ENCODE data around the gene HBD.

The HBD gene

GRCh38 chr11:5234381-5234834 lies at the start of gene HBD:
TSS of gene HBD (minus strand) at chr11:5234483. CDS start at chr11:5234433, 50 bp downstream.
- Mint-ChIP-seq H3K36me3 (no peaks in the 10 kb centered on the region), H3K9me3 (no peaks in the 10 kb centered on the region), H3K27ac (no peak within 1 kb of the TSS), H3K4me1 (no peaks in the 10 kb centered on the region), H3K4me3 (no peak within 1 kb of the TSS)
- ATAC-seq (peak; percentile 24), DNase-seq (ENCODE audit: low spot score in 2 of 2) (no peak)

DNA sequence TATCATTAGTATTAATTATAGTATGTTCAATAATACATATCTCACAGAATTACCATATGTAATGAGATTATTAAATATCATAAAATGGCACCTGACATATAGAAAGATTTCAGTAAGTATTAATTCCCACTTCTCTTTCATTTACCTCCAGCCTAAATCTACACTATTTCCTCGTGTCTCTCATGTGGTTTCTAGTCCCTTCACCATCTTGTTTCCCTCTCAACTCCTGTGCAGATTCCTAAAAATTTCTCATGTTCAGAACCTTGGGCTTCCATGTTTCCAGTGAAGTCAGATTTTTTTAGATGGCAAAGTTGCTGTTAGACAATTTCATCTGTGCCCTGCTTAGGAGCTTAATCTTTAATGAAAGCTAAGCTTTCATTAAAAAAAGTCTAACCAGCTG lies 49.6 kb upstream of the HBD start:
- no peak overlapping the region for H3K27ac Mint-ChIP-seq
- ATAC-seq (no peak), DNase-seq (ENCODE audit: low spot score in 2 of 2) (no peak)
- H3K9me3 Mint-ChIP-seq: no peaks in the 10 kb centered on the region
- no peaks in the 10 kb centered on the region for H3K36me3 Mint-ChIP-seq
- H3K4me1 Mint-ChIP-seq: no peaks in the 10 kb centered on the region
- H3K4me3 Mint-ChIP-seq: no peak overlapping the region

DNA sequence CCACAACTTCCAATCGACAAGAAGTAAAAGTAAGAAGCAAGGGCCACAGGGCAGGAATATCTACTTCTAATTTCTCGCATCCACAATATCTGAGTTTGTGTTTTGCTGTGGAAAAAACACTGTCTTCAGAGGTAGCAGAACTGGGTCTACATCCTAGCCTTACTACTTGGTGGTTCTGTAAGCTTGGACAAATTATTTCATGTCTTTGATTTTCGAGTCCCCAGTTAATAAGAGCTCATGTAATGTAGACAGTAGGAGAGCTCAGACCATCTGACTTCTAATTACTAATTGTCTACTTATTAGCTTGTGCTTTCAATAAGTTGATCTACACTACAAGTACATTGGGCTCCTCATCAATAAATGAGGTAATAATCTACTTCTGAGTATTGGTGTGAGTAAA lies 48.8 kb upstream of the HBD start:
- no peaks in the 10 kb centered on the region for H3K4me1 Mint-ChIP-seq
- ATAC-seq (no peak), DNase-seq (ENCODE audit: low spot score in 2 of 2) (no peak)
- no peak overlapping the region for H3K27ac Mint-ChIP-seq
- H3K4me3 Mint-ChIP-seq: no peak overlapping the region
- no peaks in the 10 kb centered on the region for H3K9me3 Mint-ChIP-seq
- H3K36me3 Mint-ChIP-seq: no peaks in the 10 kb centered on the region

GRCh38 chr11:5282628-5283027 lies 48.3 kb upstream of the HBD start:
- ATAC-seq: no peak
- no peaks in the 10 kb centered on the region for H3K36me3 Mint-ChIP-seq
- no peaks in the 10 kb centered on the region for H3K9me3 Mint-ChIP-seq
- H3K27ac Mint-ChIP-seq: no peak overlapping the region
- no peaks in the 10 kb centered on the region for H3K4me1 Mint-ChIP-seq
- H3K4me3 Mint-ChIP-seq: no peak overlapping the region
- DNase-seq (ENCODE audit: low spot score in 2 of 2): no peak

GRCh38 chr11:5281596-5281995 lies 47.3 kb upstream of the HBD start:
- H3K4me1 Mint-ChIP-seq: no peaks in the 10 kb centered on the region
- DNase-seq (ENCODE audit: low spot score in 2 of 2): no peak
- ATAC-seq: peak; percentile 34
- H3K4me3 Mint-ChIP-seq: no peak overlapping the region
- H3K27ac Mint-ChIP-seq: no peak overlapping the region
- no peaks in the 10 kb centered on the region for H3K36me3 Mint-ChIP-seq
- H3K9me3 Mint-ChIP-seq: no peaks in the 10 kb centered on the region

DNA sequence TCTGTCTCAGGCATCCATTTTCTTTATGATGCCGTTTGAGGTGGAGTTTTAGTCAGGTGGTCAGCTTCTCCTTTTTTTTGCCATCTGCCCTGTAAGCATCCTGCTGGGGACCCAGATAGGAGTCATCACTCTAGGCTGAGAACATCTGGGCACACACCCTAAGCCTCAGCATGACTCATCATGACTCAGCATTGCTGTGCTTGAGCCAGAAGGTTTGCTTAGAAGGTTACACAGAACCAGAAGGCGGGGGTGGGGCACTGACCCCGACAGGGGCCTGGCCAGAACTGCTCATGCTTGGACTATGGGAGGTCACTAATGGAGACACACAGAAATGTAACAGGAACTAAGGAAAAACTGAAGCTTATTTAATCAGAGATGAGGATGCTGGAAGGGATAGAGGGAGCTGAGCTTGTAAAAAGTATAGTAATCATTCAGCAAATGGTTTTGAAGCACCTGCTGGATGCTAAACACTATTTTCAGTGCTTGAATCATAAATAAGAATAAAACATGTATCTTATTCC lies 46.4 kb upstream of the HBD start:
- ATAC-seq (peak; percentile 81), DNase-seq (ENCODE audit: low spot score in 2 of 2) (peak in 1 of 2 donors; percentile 49)
- no peaks in the 10 kb centered on the region for H3K36me3 Mint-ChIP-seq
- H3K4me3 Mint-ChIP-seq: no peak overlapping the region
- H3K27ac Mint-ChIP-seq: no peak overlapping the region
- no peaks in the 10 kb centered on the region for H3K4me1 Mint-ChIP-seq
- H3K9me3 Mint-ChIP-seq: no peaks in the 10 kb centered on the region

DNA sequence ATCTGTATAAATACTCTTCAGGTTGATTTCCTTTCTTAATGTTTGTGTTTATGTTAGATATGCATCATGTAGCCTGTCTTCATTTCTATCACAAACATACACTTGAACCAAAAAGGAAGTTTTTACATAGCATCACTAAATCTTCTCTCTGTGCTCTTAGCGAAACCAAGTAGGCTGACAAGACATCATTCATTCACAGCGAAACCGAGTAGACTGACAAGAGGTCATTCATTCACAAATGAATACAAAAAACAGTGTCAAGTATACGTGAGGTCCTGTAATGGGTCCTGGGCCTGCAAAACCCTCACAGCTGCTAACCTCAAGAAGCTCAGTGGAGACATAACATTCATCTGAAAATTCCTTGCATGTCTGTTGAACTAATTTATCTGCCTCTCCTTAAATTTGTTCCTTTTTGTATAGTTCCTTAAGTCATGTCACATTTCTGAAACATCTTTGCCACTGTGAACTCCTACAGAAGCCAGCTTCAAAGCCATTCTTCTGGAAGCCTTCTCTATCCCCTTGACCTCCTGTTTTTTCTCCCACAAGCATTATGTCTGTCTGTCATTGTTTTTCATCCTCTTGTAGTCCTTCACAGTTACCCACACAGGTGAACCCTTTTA lies 45.3 kb upstream of the HBD start:
- Mint-ChIP-seq H3K4me1 (no peaks in the 10 kb centered on the region), H3K27ac (no peak overlapping the region), H3K9me3 (no peaks in the 10 kb centered on the region), H3K36me3 (no peaks in the 10 kb centered on the region), H3K4me3 (no peak overlapping the region)
- ATAC-seq (no peak), DNase-seq (ENCODE audit: low spot score in 2 of 2) (no peak)

DNA sequence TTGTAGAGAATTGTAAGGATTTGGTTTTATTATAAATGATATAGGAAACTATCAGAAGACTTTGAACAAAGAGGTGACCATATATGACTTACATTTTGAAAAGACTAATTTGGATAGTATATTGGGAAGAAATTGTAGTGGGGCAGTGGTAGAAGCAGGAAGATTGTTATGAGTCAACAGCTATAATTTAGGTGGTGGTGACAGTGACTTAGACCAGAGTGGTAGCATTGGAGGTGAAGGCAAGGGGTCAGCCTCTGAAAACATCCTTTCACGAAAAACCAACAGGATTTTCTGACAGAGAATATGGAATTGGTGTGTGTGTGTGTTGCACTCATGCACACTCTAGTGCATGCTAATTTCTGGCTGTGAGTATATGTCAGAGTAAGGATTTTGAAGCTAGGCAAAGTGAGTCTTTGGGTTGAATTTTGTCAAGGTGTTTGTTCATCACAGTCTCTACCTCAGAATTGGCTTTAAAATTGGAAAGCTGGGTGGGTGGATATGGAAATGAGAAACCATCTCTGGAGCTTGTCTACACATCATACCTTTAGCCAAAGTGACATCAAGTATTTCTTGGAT lies 43.6 kb upstream of the HBD start:
- Mint-ChIP-seq H3K36me3 (no peaks in the 10 kb centered on the region), H3K27ac (no peak overlapping the region), H3K4me1 (no peaks in the 10 kb centered on the region), H3K9me3 (no peaks in the 10 kb centered on the region), H3K4me3 (no peak overlapping the region)
- DNase-seq (ENCODE audit: low spot score in 2 of 2): no peak
- peak; percentile 14 for ATAC-seq

DNA sequence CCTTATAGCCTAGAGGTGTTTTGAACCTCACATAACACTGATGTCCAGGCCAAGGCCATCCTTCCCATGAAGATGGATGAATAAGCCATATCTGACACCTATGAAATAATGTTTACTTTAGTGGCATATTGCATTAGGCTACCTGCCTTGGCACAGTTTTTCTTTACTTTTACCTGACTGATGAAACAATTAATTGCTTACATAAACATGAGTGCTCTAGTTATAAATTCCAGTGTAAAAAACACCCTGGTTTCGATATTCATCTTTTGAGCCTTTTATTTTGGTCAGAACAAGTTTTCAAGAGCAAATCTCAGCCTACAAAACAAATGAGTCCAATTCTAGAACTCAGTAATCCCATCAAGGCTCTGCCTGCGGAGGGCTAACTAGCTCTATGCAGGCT lies 42.4 kb upstream of the HBD start:
- Mint-ChIP-seq H3K9me3 (no peaks in the 10 kb centered on the region), H3K36me3 (no peaks in the 10 kb centered on the region), H3K27ac (no peak overlapping the region), H3K4me1 (no peaks in the 10 kb centered on the region), H3K4me3 (no peak overlapping the region)
- no peak for ATAC-seq
- DNase-seq (ENCODE audit: low spot score in 2 of 2): no peak

- H3K27ac Mint-ChIP-seq: no peak overlapping the region
Measured at GRCh38 chr11:5275369-5276110, 41.3 kb upstream of the HBD start.

DNA sequence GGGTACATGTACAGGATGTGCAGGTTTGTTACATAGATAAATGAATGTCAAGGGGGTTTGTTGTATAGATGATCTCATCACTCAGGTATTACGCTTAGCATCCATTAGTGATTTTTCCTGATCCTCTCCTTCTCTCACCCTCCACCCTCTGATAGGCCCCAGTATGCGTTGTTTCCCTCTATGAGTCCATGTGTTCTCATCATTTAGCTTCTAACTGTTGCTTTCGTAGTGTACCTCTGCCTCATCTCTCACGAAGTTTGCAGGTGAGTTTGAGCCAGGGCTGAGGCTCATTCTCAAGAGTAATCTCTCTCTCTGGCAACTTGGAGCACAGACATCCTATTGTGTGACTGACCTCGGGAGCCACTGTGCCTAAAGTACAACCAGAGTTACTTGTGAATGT lies 40.1 kb upstream of the HBD start:
- Mint-ChIP-seq H3K4me1 (no peaks in the 10 kb centered on the region), H3K27ac (no peak overlapping the region), H3K9me3 (no peaks in the 10 kb centered on the region), H3K36me3 (no peaks in the 10 kb centered on the region), H3K4me3 (no peak overlapping the region)
- no peak for ATAC-seq
- no peak for DNase-seq (ENCODE audit: low spot score in 2 of 2)

More at GRCh38 chr11:5275369-5276110, 41.3 kb upstream of the HBD start:
- Mint-ChIP-seq H3K9me3 (no peaks in the 10 kb centered on the region), H3K36me3 (no peaks in the 10 kb centered on the region), H3K4me3 (no peak overlapping the region), H3K4me1 (no peaks in the 10 kb centered on the region)
- ATAC-seq (no peak), DNase-seq (ENCODE audit: low spot score in 2 of 2) (no peak)

- H3K4me1 Mint-ChIP-seq: no peaks in the 10 kb centered on the region
- H3K9me3 Mint-ChIP-seq: no peaks in the 10 kb centered on the region
- ATAC-seq (no peak), DNase-seq (ENCODE audit: low spot score in 2 of 2) (no peak)
- no peak overlapping the region for H3K27ac Mint-ChIP-seq
- H3K4me3 Mint-ChIP-seq: no peak overlapping the region
- H3K36me3 Mint-ChIP-seq: no peaks in the 10 kb centered on the region
Measured at GRCh38 chr11:5272395-5273017, 38.2 kb upstream of the HBD start.

DNA sequence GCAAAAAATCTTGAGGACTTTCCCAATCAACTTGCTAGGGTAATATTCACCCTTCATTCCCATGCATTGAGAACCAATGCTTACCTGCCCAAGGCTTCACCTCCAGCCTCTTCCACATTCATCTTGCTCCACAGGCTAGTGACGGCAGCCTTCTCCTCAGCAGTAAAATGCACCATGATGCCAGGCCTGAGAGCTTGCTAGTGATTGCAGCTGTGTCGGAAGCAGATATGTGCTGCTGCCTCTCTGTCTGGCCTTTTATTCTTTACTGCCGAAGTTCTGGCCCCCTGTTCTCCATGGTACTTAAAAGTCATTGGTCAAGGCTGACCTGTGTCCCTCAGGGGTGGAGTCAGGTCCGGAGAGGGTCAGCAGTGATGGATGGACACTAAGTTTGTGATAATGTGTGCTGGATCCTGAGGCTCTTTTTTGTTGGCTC lies 35.4 kb upstream of the HBD start, which contains the start of gene HBE1:
Gene HBE1, minus strand, starts transcription at position 231 of the 433 bp plus-strand sequence. Its CDS starts 55 bp downstream, at position 176.
- DNase-seq (ENCODE audit: low spot score in 2 of 2): no peak
- H3K4me3 Mint-ChIP-seq: no peak within 1 kb of the TSS
- no peak within 1 kb of the TSS for H3K27ac Mint-ChIP-seq
- H3K4me1 Mint-ChIP-seq: no peaks in the 10 kb centered on the region
- no peak for ATAC-seq
- H3K36me3 Mint-ChIP-seq: no peaks in the 10 kb centered on the region
- no peaks in the 10 kb centered on the region for H3K9me3 Mint-ChIP-seq

- DNase-seq (ENCODE audit: low spot score in 2 of 2) (no peak), ATAC-seq (no peak)
- Mint-ChIP-seq H3K27ac (no peak overlapping the region), H3K4me3 (no peak overlapping the region), H3K9me3 (peaks cover 4% of the 10 kb centered on the region), H3K36me3 (no peaks in the 10 kb centered on the region), H3K4me1 (no peaks in the 10 kb centered on the region)
Measured at GRCh38 chr11:5267033-5267563, 32.8 kb upstream of the HBD start.

DNA sequence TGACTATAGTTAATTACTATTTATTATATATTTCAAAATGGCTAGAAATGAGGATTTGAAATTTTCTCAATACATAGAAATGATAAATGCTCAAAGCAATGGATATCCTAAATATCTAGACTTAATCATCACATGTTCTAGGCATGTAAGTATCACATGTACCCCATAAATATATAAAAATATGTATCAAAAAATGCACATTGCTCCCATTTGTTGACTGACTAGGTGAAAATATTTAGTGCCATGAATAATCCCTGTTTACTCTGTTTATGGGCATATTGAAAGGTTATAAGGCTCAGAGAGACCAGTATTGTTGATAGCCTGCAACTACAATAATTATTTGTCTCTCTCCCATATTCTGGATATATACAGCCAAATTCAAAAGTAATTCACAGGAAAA lies 32.3 kb upstream of the HBD start:
- H3K36me3 Mint-ChIP-seq: no peaks in the 10 kb centered on the region
- no peak overlapping the region for H3K4me3 Mint-ChIP-seq
- H3K27ac Mint-ChIP-seq: no peak overlapping the region
- ATAC-seq: no peak
- no peak for DNase-seq (ENCODE audit: low spot score in 2 of 2)
- peaks cover 4% of the 10 kb centered on the region for H3K9me3 Mint-ChIP-seq
- no peaks in the 10 kb centered on the region for H3K4me1 Mint-ChIP-seq

Data from stimulated activated effector memory CD8-positive, alpha-beta T cell treated with anti-CD3 and anti-CD28 coated beads, Interleukin-12 subunit alpha, Interleukin-12 subunit beta, amount 100 ng/mL, for 72 hours (primary cell).